Measurements from ENCODE around the gene DMRT1. TPM values are rescaled to one million over a fixed set of nuclear protein-coding genes. Genes with fewer than 3 reads are reported as not detected.
"Not testable (repeated sequence)": the region's sequence is repeated elsewhere in the genome, so short reads cannot be mapped to it uniquely, and the experiment has no call there.

Gene DMRT1
- total RNA-seq, 1 experiment from 2014 or later, result not detected

GRCh38 chr9:913526-913925 lies 72.0 kb downstream of the DMRT1 start:
- CTCF ChIA-PET, result interaction anchor here (1.1 to 2.4 kb wide), 3 partner anchors 15 to 96 kb away, joined by 3 to 23 read pairs (median 4); no protein-coding TSS in a partner anchor
- H3K27ac Mint-ChIP-seq; H3K4me3 Mint-ChIP-seq; H3K27me3 Mint-ChIP-seq (ENCODE audit: low read depth); ATAC-seq; H3K36me3 Mint-ChIP-seq; H3K9me3 Mint-ChIP-seq; POLR2A ChIA-PET; DNase-seq (ENCODE audit: low spot score): not testable (repeated sequence)
- peaks cover 25% of the 10 kb centered on the region for H3K4me1 Mint-ChIP-seq
- 0 out of 2 replicates have a peak, but pooled peaks have one; percentile 28 for TF ChIP-seq ZNF121 (CRISPR knock-in tag; IDR thresholded peaks at IDR 0.05)

DNA sequence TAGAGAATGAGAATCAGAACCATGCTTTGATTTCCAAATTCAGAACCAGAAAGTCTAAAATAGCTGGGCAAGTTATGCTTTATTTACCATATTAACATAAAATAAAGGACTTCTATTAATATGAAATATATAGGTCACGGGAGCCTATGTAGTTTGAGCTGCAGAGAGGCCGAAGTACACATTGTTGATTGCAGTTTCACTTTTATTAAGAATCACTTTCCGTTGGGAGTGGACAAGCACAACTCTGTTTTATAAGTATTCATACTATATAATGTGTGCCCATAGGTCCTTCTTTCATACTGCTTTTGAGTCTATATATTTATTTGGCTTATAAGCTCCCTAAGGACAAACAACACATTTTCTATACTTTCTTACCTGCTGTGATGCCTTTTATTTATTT lies 76.2 kb downstream of the DMRT1 start:
- no peak for TF ChIP-seq ZNF138 (CRISPR knock-in tag; conservative IDR thresholded peaks at IDR 0.05)
- TF ChIP-seq, protein P1, sequence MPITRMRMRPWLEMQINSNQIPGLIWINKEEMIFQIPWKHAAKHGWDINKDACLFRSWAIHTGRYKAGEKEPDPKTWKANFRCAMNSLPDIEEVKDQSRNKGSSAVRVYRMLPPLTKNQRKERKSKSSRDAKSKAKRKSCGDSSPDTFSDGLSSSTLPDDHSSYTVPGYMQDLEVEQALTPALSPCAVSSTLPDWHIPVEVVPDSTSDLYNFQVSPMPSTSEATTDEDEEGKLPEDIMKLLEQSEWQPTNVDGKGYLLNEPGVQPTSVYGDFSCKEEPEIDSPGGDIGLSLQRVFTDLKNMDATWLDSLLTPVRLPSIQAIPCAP (CRISPR knock-in tag; IDR thresholded peaks at IDR 0.05), result no peak
- no peak for TF ChIP-seq MYBL2 (CRISPR knock-in tag; IDR thresholded peaks at IDR 0.05)
- TF ChIP-seq AR (CRISPR knock-in tag; IDR thresholded peaks at IDR 0.05), result no peak
- TF ChIP-seq, protein P2, sequence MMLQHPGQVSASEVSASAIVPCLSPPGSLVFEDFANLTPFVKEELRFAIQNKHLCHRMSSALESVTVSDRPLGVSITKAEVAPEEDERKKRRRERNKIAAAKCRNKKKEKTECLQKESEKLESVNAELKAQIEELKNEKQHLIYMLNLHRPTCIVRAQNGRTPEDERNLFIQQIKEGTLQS (CRISPR knock-in tag; conservative IDR thresholded peaks at IDR 0.05), result no peak
- no peak for TF ChIP-seq HMGXB4 (CRISPR knock-in tag; IDR thresholded peaks at IDR 0.05)
- TF ChIP-seq PREB (CRISPR knock-in tag; IDR thresholded peaks at IDR 0.05; ENCODE audit: borderline replicate concordance), result no peak
- Mint-ChIP-seq H3K4me1 (peaks cover 8% of the 10 kb centered on the region), H3K36me3 (no peaks in the 10 kb centered on the region), H3K27me3 (ENCODE audit: low read depth) (no peaks in the 10 kb centered on the region; the same call in none of the 2 replicates), H3K9me3 (no peaks in the 10 kb centered on the region), H3K4me3 (no peak overlapping the region), H3K27ac (no peak overlapping the region)
- POLR2A ChIA-PET, result no interaction called here
- ATAC-seq (no peak), DNase-seq (ENCODE audit: low spot score) (no peak)
- CTCF ChIA-PET, result interaction anchor here (1.4 to 2.3 kb wide), 2 partner anchors 10 to 87 kb away, joined by 5 to 9 read pairs; no protein-coding TSS in a partner anchor

DNA sequence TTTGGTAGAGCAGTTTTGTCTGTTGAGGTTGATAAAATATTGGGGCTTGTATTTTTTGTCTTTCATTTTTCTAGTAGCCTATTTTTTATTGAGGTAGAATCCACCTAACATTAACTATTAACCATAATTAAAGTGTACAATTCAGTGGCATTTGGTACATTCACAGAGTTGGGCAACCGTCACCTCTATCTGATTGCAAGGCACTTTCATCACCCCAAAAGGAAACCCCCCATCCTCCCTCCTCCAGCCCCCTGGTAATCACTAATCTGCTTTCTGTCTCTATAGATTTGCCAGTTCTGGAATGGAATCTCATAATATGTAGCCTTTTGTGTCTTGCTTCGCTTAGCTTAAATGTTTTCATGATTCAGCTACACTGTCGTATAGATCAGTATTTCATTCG lies 79.4 kb downstream of the DMRT1 start:
- H3K4me3 Mint-ChIP-seq, result no peak overlapping the region
- DNase-seq (ENCODE audit: low spot score) (no peak), ATAC-seq (no peak)
- no peaks in the 10 kb centered on the region for H3K36me3 Mint-ChIP-seq
- no peaks in the 10 kb centered on the region; the same call in 1 of the 2 replicates for H3K27me3 Mint-ChIP-seq (ENCODE audit: low read depth)
- ChIA-PET POLR2A (no interaction called here), CTCF (no interaction called here)
- no peaks in the 10 kb centered on the region for H3K4me1 Mint-ChIP-seq
- no peaks in the 10 kb centered on the region for H3K9me3 Mint-ChIP-seq
- H3K27ac Mint-ChIP-seq, result no peak overlapping the region
- TF ChIP-seq ZNF138 (CRISPR knock-in tag; conservative IDR thresholded peaks at IDR 0.05) (no peak), NR3C1 (CRISPR knock-in tag; conservative IDR thresholded peaks at IDR 0.05; ENCODE audit: low read depth) (no peak), FOXK1 (CRISPR knock-in tag; IDR thresholded peaks at IDR 0.05) (no peak), HMGXB4 (CRISPR knock-in tag; IDR thresholded peaks at IDR 0.05) (no peak), TEAD4 (CRISPR knock-in tag; IDR thresholded peaks at IDR 0.05) (no peak), SMAD4 (CRISPR knock-in tag; IDR thresholded peaks at IDR 0.05) (no peak)
- TF ChIP-seq, protein P2 (CRISPR knock-in tag; conservative IDR thresholded peaks at IDR 0.05), result no peak
- TF ChIP-seq, protein P3, sequence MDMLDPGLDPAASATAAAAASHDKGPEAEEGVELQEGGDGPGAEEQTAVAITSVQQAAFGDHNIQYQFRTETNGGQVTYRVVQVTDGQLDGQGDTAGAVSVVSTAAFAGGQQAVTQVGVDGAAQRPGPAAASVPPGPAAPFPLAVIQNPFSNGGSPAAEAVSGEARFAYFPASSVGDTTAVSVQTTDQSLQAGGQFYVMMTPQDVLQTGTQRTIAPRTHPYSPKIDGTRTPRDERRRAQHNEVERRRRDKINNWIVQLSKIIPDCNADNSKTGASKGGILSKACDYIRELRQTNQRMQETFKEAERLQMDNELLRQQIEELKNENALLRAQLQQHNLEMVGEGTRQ (CRISPR knock-in tag; IDR thresholded peaks at IDR 0.05), result no peak
- TF ChIP-seq, protein P4, sequence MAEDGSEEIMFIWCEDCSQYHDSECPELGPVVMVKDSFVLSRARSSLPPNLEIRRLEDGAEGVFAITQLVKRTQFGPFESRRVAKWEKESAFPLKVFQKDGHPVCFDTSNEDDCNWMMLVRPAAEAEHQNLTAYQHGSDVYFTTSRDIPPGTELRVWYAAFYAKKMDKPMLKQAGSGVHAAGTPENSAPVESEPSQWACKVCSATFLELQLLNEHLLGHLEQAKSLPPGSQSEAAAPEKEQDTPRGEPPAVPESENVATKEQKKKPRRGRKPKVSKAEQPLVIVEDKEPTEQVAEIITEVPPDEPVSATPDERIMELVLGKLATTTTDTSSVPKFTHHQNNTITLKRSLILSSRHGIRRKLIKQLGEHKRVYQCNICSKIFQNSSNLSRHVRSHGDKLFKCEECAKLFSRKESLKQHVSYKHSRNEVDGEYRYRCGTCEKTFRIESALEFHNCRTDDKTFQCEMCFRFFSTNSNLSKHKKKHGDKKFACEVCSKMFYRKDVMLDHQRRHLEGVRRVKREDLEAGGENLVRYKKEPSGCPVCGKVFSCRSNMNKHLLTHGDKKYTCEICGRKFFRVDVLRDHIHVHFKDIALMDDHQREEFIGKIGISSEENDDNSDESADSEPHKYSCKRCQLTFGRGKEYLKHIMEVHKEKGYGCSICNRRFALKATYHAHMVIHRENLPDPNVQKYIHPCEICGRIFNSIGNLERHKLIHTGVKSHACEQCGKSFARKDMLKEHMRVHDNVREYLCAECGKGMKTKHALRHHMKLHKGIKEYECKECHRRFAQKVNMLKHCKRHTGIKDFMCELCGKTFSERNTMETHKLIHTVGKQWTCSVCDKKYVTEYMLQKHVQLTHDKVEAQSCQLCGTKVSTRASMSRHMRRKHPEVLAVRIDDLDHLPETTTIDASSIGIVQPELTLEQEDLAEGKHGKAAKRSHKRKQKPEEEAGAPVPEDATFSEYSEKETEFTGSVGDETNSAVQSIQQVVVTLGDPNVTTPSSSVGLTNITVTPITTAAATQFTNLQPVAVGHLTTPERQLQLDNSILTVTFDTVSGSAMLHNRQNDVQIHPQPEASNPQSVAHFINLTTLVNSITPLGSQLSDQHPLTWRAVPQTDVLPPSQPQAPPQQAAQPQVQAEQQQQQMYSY (CRISPR knock-in tag; IDR thresholded peaks at IDR 0.05), result no peak
